PC-3 (cell line): ENCODE results near the gene NKIRAS2. TPM values are rescaled to one million over a fixed set of nuclear protein-coding genes. Genes with fewer than 3 reads are reported as not detected.
A peak's percentile ranks its signal among the peaks of the same experiment; 100 is the strongest.

Experiments
- ATAC-seq: fragments of 200-7000 bp; cut with Tn5 transposase; 2 replicates; pipeline ENCODE4 v1.9.1; 2020; ENCODE audit warnings: mild to moderate bottlenecking, moderate library complexity
- BruUV-seq: library from RNA; stranded (reverse); fragments of 400-500 nt; replicated peaks from 2 replicates; lab custom pipeline; 2021; lab: Mats Ljungman, UMichigan
- CTCF ChIA-PET: fragments of 300-600 bp; sonication (Branson Sonifier 250); formaldehyde crosslinking; loops from one replicate; lab custom pipeline; 2022; ENCODE audit warnings: antibody characterized with exemption; lab: Charles Lee
- POLR2A ChIA-PET: fragments of 300-600 bp; sonication (Branson Sonifier 250); formaldehyde crosslinking; loops from one replicate; lab custom pipeline; 2022; ENCODE audit warnings: antibody characterized with exemption; ENCODE audit not compliant: unreplicated experiment; lab: Charles Lee
- DNase-seq: peaks from one replicate; pipeline ENCODE4 v3.0.0-alpha.2; 2015
- H2AFZ ChIP-seq: fragments of 300-600 bp; sonication (generic); 2 replicates; pipeline ENCODE4 v1.6.0; 2016; ENCODE audit warnings: antibody characterized with exemption, low read length
- H3F3A ChIP-seq: fragments of 300-600 bp; sonication (generic); one replicate; pipeline ENCODE4 v1.6.0; 2017; ENCODE audit warnings: antibody characterized with exemption, low read length, control low read depth, mild to moderate bottlenecking; ENCODE audit not compliant: unreplicated experiment
- H3K27ac ChIP-seq: fragments of 300-600 bp; sonication (generic); 2 replicates; pipeline ENCODE4 v1.5.1; 2016; ENCODE audit warnings: mild to moderate bottlenecking, low read length
- H3K27me3 ChIP-seq: fragments of 300-600 bp; sonication (generic); 2 replicates; pipeline ENCODE4 v1.6.1; 2016; ENCODE audit warnings: low read length, mixed read lengths
- H3K36me3 ChIP-seq: fragments of 300-600 bp; sonication (generic); 2 replicates; pipeline ENCODE4 v1.6.1; 2016; ENCODE audit warnings: low read depth, mixed run types, low read length, mixed read lengths
- H3K4me1 ChIP-seq: fragments of 300-600 bp; sonication (generic); 2 replicates; pipeline ENCODE4 v1.5.1; 2016; ENCODE audit warnings: low read length; ENCODE audit not compliant: insufficient read depth
- H3K4me2 ChIP-seq: fragments of 300-600 bp; sonication (generic); 2 replicates; pipeline ENCODE4 v1.6.0; 2016; ENCODE audit warnings: low read length
- H3K4me3 ChIP-seq: fragments of 300-600 bp; sonication (generic); 2 replicates; pipeline ENCODE4 v1.5.1; 2016; ENCODE audit warnings: mild to moderate bottlenecking, low read length, mixed read lengths
- H3K79me2 ChIP-seq: fragments of 300-600 bp; sonication (generic); 2 replicates; pipeline ENCODE4 v1.6.1; 2017; ENCODE audit warnings: low read length, mixed read lengths
- H3K9ac ChIP-seq: fragments of 300-600 bp; sonication (generic); 2 replicates; pipeline ENCODE4 v1.6.0; 2016; ENCODE audit warnings: mild to moderate bottlenecking, low read length
- H3K9me2 ChIP-seq: fragments of 300-600 bp; sonication (generic); replicated peaks from 2 replicates; pipeline ENCODE4 v1.6.1; 2016; ENCODE audit warnings: mixed run types, low read length, mixed read lengths
- H3K9me3 ChIP-seq: fragments of 300-600 bp; sonication (generic); 2 replicates; pipeline ENCODE4 v1.6.1; 2016; ENCODE audit warnings: low read length, mixed read lengths
- H4K20me1 ChIP-seq: fragments of 300-600 bp; sonication (generic); 2 replicates; pipeline ENCODE4 v1.6.1; 2016; ENCODE audit warnings: low read length, mixed read lengths
- CTCF ChIP-seq: fragments of 300-600 bp; sonication (generic); conservative IDR thresholded peaks from 2 replicates; pipeline ENCODE4 v1.5.1; 2017; ENCODE audit warnings: antibody characterized with exemption, low read depth, mild to moderate bottlenecking, low read length
- EZH2 ChIP-seq: fragments of 300-600 bp; sonication (generic); IDR thresholded peaks from one replicate; pipeline ENCODE4 v1.6.1; 2017; ENCODE audit warnings: antibody characterized with exemption, mild to moderate bottlenecking, low read length; ENCODE audit not compliant: unreplicated experiment
- EZH2phosphoT487 ChIP-seq: fragments of 300-600 bp; sonication (generic); IDR thresholded peaks from 2 replicates; pipeline ENCODE4 v1.6.1; 2018; ENCODE audit warnings: mild to moderate bottlenecking, antibody characterized with exemption, low read length, borderline replicate concordance
- intact Hi-C: fragments of 100-400 bp; cut with micrococcal nuclease; formaldehyde crosslinking; loops from 2 replicates; pipeline ENCODE4 v1.9.0; 2023
- total RNA-seq: library from RNA; depleted of rRNA; stranded (reverse); fragments of >200 nt; gene quantifications from 2 replicates; pipeline ENCODE4 v1.2.3, GENCODE V29; 2014

NKIRAS2 gene
- total RNA-seq, 1 experiment from 2014 or later: 39.4 TPM

DNA sequence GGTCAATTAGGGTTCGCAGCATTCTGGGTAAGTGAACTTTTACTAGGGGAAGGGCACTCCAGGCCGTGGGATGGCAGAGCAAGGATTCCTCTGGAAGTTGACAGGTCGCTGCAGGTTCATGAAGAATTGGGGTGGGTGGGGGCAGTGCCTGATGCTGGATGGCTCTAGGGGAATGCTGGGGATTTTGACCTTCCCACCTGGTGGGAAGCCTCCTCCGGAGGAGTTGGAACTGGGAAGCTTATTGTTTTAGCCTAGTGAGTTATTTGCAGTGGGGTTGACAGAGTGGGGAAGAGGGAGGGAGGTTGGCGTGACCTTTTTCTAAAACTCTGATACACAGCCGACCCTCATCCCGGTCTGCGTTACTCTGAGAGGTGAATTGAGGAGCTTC is 31.1 kb downstream of the NKIRAS2 start:
- Histone ChIP-seq H3K27ac (no peak overlapping the region), H2AFZ (peak overlapping the region; percentile 86), H3K9ac (no peak overlapping the region), H3K4me2 (peak overlapping the region; percentile 81), H3K4me3 (peak overlapping the region; percentile 67), H3K4me1 (no peaks in the 10 kb centered on the region), H3K36me3 (no peaks in the 10 kb centered on the region), H4K20me1 (no peaks in the 10 kb centered on the region), H3K79me2 (no peaks in the 10 kb centered on the region), H3K9me3 (no peaks in the 10 kb centered on the region), H3F3A (no peaks in the 10 kb centered on the region), H3K9me2 (no peaks in the 10 kb centered on the region), H3K27me3 (no peaks in the 10 kb centered on the region)
- DNase-seq (no peak), ATAC-seq (no peak)
- ChIA-PET POLR2A (no interaction called here), CTCF (no interaction called here)
- TF ChIP-seq EZH2 (no peak), CTCF (no peak), EZH2phosphoT487 (no peak)
- no TSS peak for BruUV-seq
- intact Hi-C loops: no loop called here

DNA sequence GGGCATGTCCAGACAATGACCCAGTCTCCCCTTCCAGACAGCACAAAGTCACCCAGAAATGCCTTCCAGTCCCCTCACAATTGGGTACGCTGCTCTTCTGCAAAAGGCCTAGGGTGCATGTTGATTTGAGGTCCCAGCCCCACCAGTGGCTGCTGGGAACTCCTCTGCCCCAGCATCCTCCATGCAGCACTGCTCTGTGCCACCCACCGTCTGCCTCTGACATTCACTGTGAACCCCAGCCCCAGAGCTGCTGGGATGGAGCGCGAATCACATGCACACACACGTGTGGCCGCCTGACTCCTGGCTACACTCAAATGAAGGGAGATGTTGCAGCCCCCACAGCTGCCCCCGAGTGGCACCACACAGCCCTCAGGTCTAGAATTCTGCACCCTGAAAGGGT is 31.8 kb downstream of the NKIRAS2 start:
- H3K4me3 ChIP-seq: no peak overlapping the region

More for the DNA sequence above, 31.8 kb downstream of the NKIRAS2 start:
- Histone ChIP-seq H3K79me2 (no peaks in the 10 kb centered on the region), H3F3A (no peaks in the 10 kb centered on the region), H4K20me1 (no peaks in the 10 kb centered on the region), H3K27ac (no peak overlapping the region), H3K27me3 (no peaks in the 10 kb centered on the region), H3K9ac (no peak overlapping the region), H3K4me2 (no peak overlapping the region), H3K4me1 (no peaks in the 10 kb centered on the region), H3K36me3 (no peaks in the 10 kb centered on the region), H3K9me3 (no peaks in the 10 kb centered on the region), H2AFZ (no peak overlapping the region), H3K9me2 (no peaks in the 10 kb centered on the region)
- POLR2A ChIA-PET: no interaction called here
- intact Hi-C loops: no loop called here
- CTCF ChIA-PET: no interaction called here
- no TSS peak for BruUV-seq
- TF ChIP-seq EZH2phosphoT487: no peak
- TF ChIP-seq CTCF: no peak
- no peak for TF ChIP-seq EZH2
- ATAC-seq (no peak), DNase-seq (no peak)
